Measurements from ENCODE around the gene VAMP8.

DNA sequence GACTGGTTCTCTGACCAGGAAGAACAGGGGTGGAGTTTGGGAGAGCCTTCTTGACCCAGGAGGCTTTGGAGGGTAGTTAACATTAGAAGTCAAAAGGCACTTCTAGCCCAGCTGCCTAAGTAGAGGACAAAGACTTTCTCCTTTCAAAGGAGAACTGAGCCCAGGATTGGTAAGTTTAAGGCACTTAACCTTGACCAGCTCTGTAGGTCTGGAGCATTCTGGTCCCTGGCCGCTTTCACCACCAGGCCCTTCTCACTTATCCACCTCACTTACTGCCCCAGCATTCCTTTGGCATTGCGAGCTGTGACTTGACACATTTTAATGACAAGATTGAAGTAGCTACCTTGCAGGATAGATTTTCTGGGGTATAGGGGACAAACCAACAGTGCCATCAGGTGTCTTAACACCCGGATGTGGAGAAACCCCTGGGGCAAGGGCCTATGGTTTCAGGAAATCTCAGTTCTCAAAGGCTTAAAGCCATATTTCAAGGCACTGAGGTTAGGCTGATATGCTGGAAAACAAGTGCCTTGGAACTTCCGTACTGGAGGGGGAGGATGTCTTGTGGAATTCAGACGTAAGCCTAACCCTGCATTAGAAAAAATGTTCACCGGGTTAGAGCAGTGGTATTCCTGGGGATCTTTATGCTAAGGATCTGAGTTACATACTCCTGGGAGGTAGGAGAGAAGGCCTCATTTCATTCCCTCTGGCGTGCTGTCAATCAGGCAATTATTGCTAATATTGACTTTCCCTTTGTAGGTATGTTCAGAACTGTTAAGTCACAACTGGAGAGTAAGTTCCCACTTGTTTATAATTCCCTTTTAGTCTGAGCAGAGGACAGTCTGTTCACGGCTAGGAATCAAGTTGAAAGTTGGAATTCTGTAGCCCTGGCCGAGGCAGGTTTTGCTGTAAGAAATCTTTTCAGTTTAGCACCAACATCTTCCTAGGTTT lies 30.2 kb downstream of the VAMP8 start:
- TF ChIP-seq POLR2A (IDR thresholded peaks at IDR 0.05), result no peak
- TF ChIP-seq, protein P1, sequence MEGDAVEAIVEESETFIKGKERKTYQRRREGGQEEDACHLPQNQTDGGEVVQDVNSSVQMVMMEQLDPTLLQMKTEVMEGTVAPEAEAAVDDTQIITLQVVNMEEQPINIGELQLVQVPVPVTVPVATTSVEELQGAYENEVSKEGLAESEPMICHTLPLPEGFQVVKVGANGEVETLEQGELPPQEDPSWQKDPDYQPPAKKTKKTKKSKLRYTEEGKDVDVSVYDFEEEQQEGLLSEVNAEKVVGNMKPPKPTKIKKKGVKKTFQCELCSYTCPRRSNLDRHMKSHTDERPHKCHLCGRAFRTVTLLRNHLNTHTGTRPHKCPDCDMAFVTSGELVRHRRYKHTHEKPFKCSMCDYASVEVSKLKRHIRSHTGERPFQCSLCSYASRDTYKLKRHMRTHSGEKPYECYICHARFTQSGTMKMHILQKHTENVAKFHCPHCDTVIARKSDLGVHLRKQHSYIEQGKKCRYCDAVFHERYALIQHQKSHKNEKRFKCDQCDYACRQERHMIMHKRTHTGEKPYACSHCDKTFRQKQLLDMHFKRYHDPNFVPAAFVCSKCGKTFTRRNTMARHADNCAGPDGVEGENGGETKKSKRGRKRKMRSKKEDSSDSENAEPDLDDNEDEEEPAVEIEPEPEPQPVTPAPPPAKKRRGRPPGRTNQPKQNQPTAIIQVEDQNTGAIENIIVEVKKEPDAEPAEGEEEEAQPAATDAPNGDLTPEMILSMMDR (IDR thresholded peaks at IDR 0.05), result no peak
